ENCODE data around the gene TRPM4.

DNA sequence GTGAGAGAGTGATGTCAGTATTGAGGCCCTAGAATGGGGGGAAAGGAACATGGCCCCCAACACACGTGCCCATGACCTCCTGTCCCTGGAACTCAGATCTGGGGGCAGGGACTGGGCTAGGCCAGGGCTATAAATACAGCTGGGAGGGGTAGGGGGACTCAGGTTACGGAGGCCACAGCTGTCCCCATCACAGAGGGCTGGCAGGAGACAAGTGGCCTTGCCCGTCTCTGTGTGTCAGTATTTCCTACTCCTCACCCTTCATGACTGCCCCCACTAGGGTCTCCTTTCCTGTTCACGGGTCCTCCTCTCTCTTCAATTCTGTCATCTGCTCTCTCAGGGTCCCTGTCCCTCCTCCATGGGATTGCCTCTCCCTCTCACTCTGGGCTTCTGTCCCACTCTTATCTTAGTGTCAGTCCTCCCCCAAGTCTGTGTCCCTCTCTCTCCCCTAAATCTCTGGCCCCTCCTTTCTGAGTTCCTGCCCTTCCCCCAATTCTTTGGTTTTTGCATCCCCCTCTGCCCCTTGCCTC is 1.7 kb upstream of the TRPM4 start:
- TF ChIP-seq EZH2 (IDR thresholded peaks at IDR 0.05; ENCODE audit: low read length, unreplicated experiment) (no peak), CTCF (conservative IDR thresholded peaks at IDR 0.05; ENCODE audit: low read depth, low read length) (no peak)

All from PC-3 (cell line).